Smooth muscle cell of bladder (primary cell): ENCODE measurements around the gene NDST3. TPM values are rescaled to one million over a fixed set of nuclear protein-coding genes. Genes with fewer than 3 reads are reported as not detected.

Source experiments
- total RNA-seq: library from RNA; depleted of rRNA; stranded (reverse); fragments of >200 nt; gene quantifications from 2 replicates; pipeline ENCODE4 v1.2.3, GENCODE V29; 2014

The NDST3 gene
- total RNA-seq, result 0.09 TPM in 1 of 2 replicates, not detected in the other

DNA sequence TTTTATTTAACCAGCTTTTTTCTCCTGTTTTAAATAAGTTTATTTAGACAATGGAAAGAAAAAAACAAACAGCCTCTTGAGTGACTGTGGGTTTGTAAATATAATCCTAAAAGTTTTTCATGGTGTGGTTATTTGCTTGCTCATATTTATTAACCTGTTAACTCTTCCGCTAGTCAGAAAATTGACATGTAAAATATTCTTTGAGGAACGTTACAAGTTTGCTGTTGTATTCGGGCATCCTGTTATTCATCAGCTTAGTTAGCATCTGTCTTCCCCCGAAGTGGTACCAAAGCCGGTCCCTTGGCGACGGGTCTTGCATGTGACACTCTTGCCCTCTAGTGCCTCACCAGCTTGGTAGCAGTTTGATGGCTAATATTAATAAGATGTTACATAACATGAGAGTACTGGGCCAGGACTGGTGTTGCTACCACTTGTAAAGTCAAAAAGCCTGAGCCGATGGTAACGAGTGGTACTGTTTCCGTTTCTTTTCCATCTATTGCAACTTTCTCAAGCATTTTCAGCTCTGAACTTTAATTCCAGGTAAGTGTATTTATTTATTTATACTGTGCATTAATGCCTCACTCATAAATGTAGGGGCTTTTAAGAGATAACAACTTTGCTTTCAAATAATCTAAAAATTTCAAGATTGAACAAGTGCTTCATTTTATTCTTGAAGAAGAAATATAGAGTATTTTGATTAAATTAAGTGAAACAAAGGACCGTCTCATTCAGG, at the start of gene NDST3:
Gene NDST3, plus strand, starts transcription at position 434 of the 733 bp plus-strand sequence. CDS start 19,425 bp downstream, outside the sequence.

